IMR-90 (cell line): ENCODE results near the gene APOBEC3F.
"Not testable (repeated sequence)": the region's sequence is repeated elsewhere in the genome, so short reads cannot be mapped to it uniquely, and the experiment has no call there.

ENCODE experiments used
- BHLHE40 ChIP-seq: fragments of 150-350 bp; IDR thresholded peaks from 2 replicates; pipeline ENCODE4 v1.6.1; 2016; ENCODE audit warnings: mild to moderate bottlenecking, low read depth, low read length
- CEBPB ChIP-seq: IDR thresholded peaks from 2 replicates; pipeline ENCODE4 v1.6.1; 2012; ENCODE audit warnings: low read depth, low read length, improper control_type of control experiment
- CHD1 ChIP-seq: IDR thresholded peaks from 2 replicates; pipeline ENCODE4 v1.6.1; 2012; ENCODE audit warnings: low read depth, low read length, improper control_type of control experiment
- CTCF ChIP-seq: conservative IDR thresholded peaks from 2 replicates; pipeline ENCODE4 v1.5.1; 2012; ENCODE audit warnings: mild to moderate bottlenecking, low read depth, low read length, improper control_type of control experiment
- FOS ChIP-seq: fragments of 150-350 bp; IDR thresholded peaks from 2 replicates; pipeline ENCODE4 v1.6.1; 2016; ENCODE audit warnings: low read depth, low read length
- MAFK ChIP-seq: IDR thresholded peaks from 2 replicates; pipeline ENCODE4 v1.6.1; 2012; ENCODE audit warnings: low read depth, low read length, improper control_type of control experiment
- MXI1 ChIP-seq: IDR thresholded peaks from 2 replicates; pipeline ENCODE4 v1.6.1; 2012; ENCODE audit warnings: low read depth, mild to moderate bottlenecking, low read length, moderate library complexity, borderline replicate concordance
- POLR2A ChIP-seq: IDR thresholded peaks from 2 replicates; pipeline ENCODE4 v1.6.1; 2012; ENCODE audit warnings: mild to moderate bottlenecking, low read depth, low read length
- RAD21 ChIP-seq: IDR thresholded peaks from 2 replicates; pipeline ENCODE4 v1.6.1; 2012; ENCODE audit warnings: low read length, improper control_type of control experiment
- RFX5 ChIP-seq: IDR thresholded peaks from 2 replicates; pipeline ENCODE4 v1.8.0; 2012; ENCODE audit warnings: low read depth, mild to moderate bottlenecking, low read length, moderate library complexity
- SMC3 ChIP-seq: fragments of 150-350 bp; IDR thresholded peaks from 2 replicates; pipeline ENCODE4 v1.6.1; 2016; ENCODE audit warnings: low read depth, mild to moderate bottlenecking, antibody characterized with exemption, low read length, moderate library complexity
- TF ChIP-seq, protein P1 (sequence below): fragments of 150-350 bp; IDR thresholded peaks from 2 replicates; pipeline ENCODE4 v1.6.1; 2017; ENCODE audit warnings: mild to moderate bottlenecking, antibody characterized with exemption, low read length, low read depth

DNA sequence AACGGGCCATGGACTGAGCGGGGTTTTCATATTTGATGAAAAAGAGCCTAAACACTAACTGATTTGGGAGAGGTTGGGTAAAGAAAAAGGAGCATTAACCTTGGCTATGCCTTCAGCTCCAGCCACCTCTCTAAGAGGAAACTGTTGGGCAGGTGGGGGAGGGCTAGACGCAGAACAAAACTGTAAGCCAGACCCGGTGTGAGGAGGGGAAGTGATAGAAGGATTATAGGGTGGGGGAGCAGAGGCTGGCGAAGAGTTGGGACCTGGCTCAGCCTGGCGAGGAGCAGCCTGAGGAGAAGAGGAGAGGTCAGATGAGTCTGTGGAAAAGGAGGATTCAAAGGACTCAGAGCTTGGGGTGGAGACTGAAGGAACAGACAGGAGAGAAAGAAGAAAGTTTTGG, 20.6 kb downstream of the APOBEC3F start:
- TF ChIP-seq POLR2A, CTCF, BHLHE40, MXI1, SMC3, RFX5, CEBPB, FOS, RAD21, CHD1, MAFK: not testable (repeated sequence)
- TF ChIP-seq, protein P1, sequence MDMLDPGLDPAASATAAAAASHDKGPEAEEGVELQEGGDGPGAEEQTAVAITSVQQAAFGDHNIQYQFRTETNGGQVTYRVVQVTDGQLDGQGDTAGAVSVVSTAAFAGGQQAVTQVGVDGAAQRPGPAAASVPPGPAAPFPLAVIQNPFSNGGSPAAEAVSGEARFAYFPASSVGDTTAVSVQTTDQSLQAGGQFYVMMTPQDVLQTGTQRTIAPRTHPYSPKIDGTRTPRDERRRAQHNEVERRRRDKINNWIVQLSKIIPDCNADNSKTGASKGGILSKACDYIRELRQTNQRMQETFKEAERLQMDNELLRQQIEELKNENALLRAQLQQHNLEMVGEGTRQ = not testable (repeated sequence)
